GM21737 (cell line): ENCODE measurements around the gene GRK2.
"Not testable (repeated sequence)": the region's sequence is repeated elsewhere in the genome, so short reads cannot be mapped to it uniquely, and the experiment has no call there.

Source experiments
- ATAC-seq: cut with Tn5 transposase; IDR thresholded peaks from one replicate; pipeline ENCODE4 v1.9.1; 2021; ENCODE audit warnings: mild to moderate bottlenecking, moderate library complexity; ENCODE audit not compliant: unreplicated experiment

Gene GRK2

DNA sequence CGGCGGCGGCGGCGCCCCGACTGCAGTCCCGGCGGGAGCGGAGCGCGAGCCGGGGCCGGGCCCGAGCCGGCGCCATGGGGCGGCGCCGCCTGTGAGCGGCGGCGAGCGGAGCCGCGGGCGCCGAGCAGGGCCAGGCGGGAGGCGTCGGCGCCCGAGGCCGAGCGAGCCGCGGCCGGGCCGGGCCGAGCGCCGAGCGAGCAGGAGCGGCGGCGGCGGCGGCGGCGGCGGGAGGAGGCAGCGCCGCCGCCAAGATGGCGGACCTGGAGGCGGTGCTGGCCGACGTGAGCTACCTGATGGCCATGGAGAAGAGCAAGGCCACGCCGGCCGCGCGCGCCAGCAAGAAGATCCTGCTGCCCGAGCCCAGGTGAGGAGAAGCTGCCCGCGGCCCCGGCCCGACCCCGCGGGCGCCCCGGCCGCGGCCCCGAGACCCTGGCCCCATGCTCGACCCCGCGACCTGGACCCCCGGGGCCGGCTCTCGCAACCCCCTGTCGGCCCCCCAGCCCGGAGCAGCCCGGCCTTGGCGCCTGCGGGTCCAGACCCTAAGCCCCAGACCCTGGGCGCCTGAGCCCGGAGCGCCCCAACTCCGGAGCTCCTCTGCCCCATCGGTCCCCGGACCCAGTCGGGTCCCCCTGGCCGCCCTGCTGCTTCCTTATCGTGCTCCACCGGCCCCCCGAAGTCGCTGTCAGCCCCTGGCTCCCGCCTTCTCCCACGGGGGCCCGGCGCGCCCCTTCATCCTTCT is at the start of gene GRK2:
GRK2 (plus strand) TSS at position 25 of the 739 bp plus-strand sequence; CDS start at position 252, 227 bp downstream.
- ATAC-seq: no peak

DNA sequence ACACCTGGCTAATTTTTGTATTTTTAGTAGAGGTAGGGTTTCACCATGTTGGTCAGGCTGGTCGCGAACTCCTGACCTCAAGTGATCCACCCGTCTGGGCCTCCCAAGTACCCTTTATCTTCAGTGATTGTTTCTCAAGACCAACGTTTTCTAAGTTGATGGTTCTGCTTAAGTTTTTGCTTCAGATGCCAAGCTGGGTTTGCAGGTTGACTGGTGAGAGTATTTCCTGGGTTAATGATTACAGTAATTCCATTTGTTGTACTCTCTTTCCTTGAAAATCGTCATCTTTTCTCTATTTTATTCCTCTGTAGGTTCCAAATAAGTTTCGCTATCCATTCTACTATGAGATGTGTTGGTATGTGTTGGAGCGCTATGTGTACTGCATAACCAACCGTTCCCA is 38.5 kb upstream of the GRK2 start:
- no peak for ATAC-seq

DNA sequence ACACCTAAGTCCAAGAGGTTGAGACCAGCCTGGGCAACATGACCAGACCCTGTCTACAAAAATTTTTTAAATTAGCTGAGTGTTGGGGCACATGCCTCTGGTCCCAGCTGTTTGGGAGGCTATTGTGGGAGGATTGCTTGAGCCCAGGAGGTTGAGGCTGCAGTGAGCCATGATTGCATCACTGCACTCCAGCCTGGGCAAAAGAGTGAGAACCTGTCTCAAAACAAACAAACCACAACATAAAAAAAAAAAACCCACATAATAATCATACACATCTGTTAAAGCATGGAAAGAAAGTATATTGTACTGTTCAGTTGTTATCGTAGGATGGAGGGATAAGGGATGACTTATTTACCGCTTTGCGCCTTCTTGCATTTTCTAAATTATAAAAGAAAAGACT is 35.9 kb upstream of the GRK2 start:
- no peak for ATAC-seq

DNA sequence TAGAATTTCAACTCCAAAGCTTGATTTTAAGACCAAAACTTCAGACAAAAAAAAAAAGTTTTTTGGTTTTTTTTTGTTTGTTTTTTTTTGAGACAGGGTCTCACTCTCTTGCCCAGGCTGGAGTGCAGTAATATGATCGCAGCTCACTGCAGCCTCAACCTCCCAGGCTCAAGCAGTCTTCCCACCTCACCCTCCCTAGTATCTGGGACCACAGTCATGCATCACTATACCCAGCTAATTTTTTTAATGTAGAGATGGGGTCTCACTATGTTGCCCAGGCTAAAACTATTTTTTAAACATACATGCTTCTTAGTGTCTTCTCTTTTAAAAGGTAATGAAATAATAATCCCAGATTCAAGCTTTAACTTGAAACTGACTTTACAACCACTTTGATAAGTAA is 35.4 kb upstream of the GRK2 start:
- no peak for ATAC-seq

DNA sequence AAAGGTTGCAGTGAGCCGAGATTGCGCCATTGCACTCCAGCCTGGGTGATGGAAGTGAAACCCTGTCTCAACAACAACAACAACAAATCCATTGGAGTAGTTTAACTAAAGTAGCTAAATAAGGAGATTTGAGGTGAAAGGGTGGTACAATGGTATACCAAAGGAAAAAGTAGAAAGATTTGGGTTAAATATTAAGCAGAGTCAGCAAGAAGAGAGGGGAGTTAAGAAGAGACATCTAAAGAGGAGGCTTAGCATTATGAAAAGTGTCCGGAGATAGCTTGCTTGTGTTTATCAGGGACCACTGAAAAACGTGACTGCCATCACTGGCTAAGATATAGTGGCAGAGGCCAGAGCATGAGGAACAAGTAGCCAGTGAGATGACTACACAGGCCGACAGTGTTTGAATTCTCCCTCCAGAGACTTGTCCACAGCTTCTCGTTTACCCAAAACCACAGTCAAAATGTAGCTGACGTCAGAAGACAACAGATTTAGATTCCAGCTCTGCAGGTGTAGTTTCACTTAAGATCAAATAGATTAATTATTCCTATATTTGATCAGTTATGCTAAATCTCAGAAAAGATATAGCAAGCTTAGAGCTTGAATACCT is 32.6 kb upstream of the GRK2 start:
- ATAC-seq: no peak

GRCh38 chr11:67234571-67234970 is 31.7 kb upstream of the GRK2 start:
- ATAC-seq: not testable (repeated sequence)

DNA sequence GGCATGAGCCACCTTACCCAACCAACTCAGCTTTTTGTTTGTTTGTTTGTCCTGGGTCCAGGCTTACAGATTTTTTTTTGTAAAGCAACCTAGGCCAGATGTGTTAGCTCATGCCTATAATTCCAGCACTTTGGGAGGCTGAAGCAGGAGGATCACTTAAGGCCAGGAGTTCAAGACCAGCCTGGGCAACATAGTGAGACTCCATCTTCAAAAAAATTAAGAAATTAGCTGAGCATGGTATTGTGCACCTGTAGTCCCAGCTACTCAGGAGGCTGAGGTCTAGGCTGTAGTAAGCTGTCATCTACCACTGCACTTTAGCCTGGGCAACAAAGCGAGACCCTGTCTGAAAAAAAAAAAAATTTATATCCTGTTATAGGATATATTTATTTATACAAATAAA is 28.7 kb upstream of the GRK2 start:
- no peak for ATAC-seq

- ATAC-seq: no peak
Observed at GRCh38 chr11:67238894-67239782, 27.1 kb upstream of the GRK2 start.

DNA sequence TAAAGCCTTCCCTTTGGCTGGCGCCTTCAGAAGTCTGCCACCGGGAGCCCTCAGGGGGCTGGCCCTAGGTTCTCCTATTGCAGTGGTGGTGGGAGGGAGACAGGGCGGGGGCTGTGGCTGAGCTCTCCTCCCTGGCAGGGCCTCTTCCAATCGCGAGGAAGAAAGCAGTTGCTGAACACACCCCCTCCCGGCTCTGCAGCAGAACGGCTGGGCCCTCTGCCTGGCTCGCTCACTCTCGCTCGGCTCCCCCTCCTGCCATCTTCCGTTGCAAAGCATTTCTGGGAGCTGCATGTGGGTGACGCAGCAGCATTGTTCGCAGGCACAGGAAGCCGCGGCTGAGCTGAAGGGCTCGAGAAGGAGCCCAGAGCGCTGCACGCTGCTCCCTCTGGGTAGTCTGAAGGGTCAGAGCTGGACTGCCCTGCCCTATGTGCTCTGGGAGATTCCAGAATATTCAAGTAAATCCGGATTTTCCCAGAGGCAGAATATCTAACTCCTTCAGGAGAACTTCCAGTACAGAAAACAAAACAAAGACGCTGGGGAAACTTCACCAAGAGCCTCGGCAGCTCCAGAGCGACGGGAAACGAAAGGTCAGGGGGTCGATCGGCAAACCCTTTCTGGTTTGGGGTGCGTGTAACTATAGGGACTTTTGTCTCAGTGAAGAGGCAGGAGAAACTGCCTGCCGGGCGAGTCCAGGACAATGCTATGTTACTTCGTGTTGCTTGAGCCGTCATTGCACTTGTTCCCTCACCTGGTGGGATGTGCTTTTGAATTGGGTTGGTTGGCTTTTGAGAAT is 26.3 kb upstream of the GRK2 start:
- peak; percentile 76 for ATAC-seq

- peak; percentile 41 for ATAC-seq
Observed at GRCh38 chr11:67240576-67241389, 25.5 kb upstream of the GRK2 start.

DNA sequence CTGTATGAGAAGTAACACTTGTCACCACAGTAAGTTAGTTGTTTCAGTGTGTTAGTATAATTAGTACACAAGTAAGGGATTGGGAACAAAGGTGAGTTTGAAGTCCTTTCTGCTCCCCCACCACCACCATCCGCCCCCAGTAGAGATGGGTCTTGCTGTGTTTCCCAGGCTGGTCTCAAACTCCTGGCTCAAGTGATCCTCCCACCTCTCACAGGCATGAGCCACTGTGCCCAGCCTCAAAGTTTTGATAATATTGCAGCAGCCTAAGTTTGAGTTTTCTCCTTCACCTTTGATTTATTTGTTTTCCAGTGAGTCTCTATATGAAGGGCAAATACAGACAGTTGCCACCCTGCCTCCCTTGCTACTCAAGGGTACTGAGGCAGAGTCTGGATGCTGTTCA is 23.7 kb upstream of the GRK2 start:
- ATAC-seq: no peak

DNA sequence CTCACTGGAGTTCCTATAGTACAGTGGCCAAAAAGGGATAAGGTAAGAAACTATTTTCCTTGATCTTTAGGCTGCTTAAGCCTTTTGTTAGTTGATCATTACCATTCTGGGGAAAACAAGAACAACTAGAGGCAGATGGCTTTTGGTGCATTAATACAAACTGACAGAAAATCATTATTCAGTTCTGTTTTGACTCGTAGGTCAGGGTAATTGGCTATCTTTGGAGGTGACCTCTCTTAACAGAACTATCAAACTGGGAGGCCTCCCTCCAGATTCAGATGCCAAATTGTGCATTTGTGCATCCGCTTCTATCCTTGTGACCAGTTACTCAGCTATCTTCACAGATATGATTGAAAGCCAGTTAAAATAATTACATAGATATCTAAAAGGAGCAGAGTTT is 23.2 kb upstream of the GRK2 start:
- ATAC-seq: no peak

DNA sequence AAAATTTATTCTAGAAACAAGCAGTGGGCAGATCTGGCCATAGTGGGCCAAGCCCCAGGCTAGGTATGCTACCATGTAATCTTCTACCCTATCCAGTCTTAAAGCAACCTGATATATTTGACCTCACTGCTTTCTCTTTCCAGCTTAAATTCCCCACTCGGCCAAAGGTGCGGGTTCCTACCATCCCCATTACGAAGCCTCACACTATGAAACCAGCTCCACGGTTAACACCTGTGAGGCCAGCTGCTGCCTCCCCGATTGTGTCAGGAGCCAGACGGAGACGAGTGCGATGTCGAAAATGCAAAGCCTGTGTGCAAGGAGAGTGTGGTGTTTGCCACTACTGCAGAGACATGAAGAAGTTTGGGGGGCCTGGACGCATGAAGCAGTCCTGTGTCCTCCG is 21.2 kb upstream of the GRK2 start:
- no peak for ATAC-seq

GRCh38 chr11:67247946-67248550 is 18.2 kb upstream of the GRK2 start:
- ATAC-seq: no peak

GRCh38 chr11:67248653-67249052 is 17.6 kb upstream of the GRK2 start:
- ATAC-seq: no peak

- ATAC-seq: no peak
Observed at GRCh38 chr11:67250059-67251043, 15.9 kb upstream of the GRK2 start.

DNA sequence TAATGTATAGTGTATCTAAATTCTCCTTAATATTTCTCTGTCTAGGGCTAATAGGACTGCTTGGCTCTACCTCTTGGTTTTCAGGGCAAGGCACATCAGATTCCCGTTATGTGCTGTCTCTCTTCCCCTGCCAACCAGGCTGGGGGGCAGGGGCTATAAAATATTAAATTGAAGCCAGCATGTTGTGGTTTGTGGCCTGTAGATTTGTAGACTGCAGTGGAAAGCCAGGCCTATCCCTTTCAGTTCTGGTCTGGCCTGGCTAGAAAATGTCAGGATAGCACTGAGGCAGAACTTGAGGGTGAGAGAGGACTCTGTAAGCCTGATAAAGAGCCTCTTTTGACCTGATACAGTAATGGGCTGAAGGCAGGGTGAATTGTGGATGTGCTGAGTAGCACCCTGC is 14.4 kb upstream of the GRK2 start:
- ATAC-seq: no peak

GRCh38 chr11:67252831-67253239 is 13.4 kb upstream of the GRK2 start:
- ATAC-seq: no peak
